ENCODE measurements around the gene ANKRD36C.
"Not testable (repeated sequence)": the region's sequence is repeated elsewhere in the genome, so short reads cannot be mapped to it uniquely, and the experiment has no call there.

Gene ANKRD36C

DNA sequence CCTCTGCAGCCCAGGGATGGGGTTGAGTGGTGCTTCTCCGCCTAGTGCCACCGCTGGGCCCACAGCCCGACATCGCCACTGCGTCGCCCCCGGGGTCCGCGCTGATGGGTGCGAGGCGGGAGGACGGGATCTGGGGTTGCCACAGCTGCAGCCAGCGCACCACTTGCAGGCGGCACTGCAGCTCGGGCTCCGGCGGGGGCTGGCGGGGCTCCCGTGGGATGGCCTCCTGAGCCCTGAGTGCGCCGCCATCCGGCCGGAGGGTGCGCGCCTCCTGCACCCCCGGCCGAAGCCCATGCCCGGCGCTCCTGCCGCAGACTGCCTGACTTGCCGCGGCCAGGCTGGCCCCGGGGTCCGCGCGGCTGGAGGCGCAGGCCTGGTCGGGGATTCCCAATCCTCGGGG, 478 bp upstream of the ANKRD36C start:
- not testable (repeated sequence) for H3K9ac ChIP-seq (ENCODE audit: low read length); H3K9me3 ChIP-seq (ENCODE audit: low read length); H3K27me3 ChIP-seq (ENCODE audit: control insufficient read depth in 1 of 2, insufficient read depth in 2 of 2, low read length in 2 of 2); H3K36me3 ChIP-seq (ENCODE audit: insufficient read depth, low read length); H3K4me1 ChIP-seq (ENCODE audit: insufficient read depth, low read length)
- Histone ChIP-seq H3K27ac (ENCODE audit: low read depth, low read length) (peak overlapping the region; percentile 85), H3K4me3 (ENCODE audit: low read depth in 1 of 2, low read length in 2 of 2) (peak overlapping the region in 1 of 2 donors; percentile 61)

DNA sequence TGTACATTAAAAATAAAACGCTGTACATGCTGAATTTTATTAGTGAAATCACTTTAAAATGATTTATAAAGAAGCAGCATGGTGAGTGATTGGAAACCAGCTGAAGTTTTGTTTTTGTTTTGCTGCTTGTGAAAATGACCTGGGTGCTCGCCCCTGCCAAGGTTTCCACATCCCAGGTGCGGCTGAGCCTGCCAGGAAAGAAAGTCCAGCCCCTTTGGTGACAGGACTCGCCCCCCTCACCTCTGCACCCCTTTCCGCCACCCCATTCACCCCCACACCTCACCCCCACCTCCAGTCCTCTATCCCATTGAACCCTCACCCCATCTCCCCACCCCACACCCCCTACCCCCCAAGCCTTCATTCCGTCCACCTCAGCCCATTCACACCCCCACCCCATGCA, 740 bp downstream of the ANKRD36C start:
- not testable (repeated sequence) for H3K27ac ChIP-seq (ENCODE audit: low read depth, low read length); H3K9me3 ChIP-seq (ENCODE audit: low read length); H3K4me1 ChIP-seq (ENCODE audit: insufficient read depth, low read length); H3K36me3 ChIP-seq (ENCODE audit: insufficient read depth, low read length); H3K9ac ChIP-seq (ENCODE audit: low read length); H3K27me3 ChIP-seq (ENCODE audit: control insufficient read depth in 1 of 2, insufficient read depth in 2 of 2, low read length in 2 of 2); H3K4me3 ChIP-seq (ENCODE audit: low read depth in 1 of 2, low read length in 2 of 2)

DNA sequence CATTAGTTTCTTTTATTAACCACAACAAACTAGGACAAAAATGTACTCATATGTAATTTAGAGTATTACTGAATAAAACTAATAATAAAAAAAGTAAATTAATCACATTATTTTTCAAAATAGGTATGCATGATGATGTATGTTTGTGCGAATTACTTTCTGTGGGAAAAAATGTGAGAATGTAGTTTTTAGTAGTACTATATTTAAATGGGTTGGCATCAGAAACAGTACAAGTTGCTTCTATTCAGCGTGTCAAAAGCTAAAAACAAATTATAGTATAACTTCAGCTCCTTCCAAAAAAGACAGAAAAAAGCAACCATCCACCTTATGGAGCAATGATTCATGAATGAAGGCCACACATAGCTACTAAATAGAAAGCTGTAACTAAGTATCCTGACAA, 40.0 kb downstream of the ANKRD36C start:
- H3K4me1 ChIP-seq (ENCODE audit: insufficient read depth, low read length); H3K27me3 ChIP-seq (ENCODE audit: control insufficient read depth in 1 of 2, insufficient read depth in 2 of 2, low read length in 2 of 2); H3K9me3 ChIP-seq (ENCODE audit: low read length); H3K4me3 ChIP-seq (ENCODE audit: low read depth in 1 of 2, low read length in 2 of 2); H3K9ac ChIP-seq (ENCODE audit: low read length); H3K36me3 ChIP-seq (ENCODE audit: insufficient read depth, low read length); H3K27ac ChIP-seq (ENCODE audit: low read depth, low read length): not testable (repeated sequence)

DNA sequence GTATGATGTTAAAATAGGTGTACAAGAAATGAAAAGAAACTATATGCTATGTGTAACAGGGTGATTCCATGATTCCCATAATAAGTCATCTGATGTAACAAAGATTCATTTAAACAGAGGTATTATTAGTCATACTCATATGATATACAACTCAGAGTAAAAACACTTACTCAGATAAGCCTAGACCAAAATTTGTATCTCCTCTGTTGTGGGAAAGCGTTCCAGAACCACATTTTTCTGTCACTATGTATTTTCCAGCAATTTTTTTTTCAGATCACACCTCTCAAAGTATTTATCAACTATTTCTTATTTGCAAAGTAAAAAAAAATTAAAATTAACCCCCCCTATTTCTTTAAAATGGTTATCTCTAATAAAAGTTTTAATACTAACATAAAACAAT, 43.6 kb downstream of the ANKRD36C start:
- not testable (repeated sequence) for H3K36me3 ChIP-seq (ENCODE audit: insufficient read depth, low read length); H3K4me1 ChIP-seq (ENCODE audit: insufficient read depth, low read length); H3K27ac ChIP-seq (ENCODE audit: low read depth, low read length); H3K9ac ChIP-seq (ENCODE audit: low read length); H3K9me3 ChIP-seq (ENCODE audit: low read length); H3K4me3 ChIP-seq (ENCODE audit: low read depth in 1 of 2, low read length in 2 of 2); H3K27me3 ChIP-seq (ENCODE audit: control insufficient read depth in 1 of 2, insufficient read depth in 2 of 2, low read length in 2 of 2)

DNA sequence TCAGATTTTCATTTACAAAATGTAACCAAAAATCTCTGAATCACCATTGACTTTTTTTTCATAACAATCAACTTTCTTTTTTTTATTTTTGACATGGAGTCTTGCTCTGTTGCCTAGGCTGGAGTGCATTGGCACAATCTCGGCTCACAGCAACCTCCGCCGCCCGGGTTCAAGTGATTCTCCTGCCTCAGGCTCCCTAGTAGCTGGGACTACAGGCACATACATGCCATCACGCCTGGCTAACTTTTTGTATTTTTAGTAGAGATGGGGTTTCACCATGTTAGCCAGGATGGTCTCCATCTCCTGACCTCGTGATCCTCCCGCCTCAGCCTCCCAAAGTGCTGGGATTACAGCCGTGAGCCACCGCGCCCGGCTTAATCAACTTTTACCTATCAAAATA, 51.7 kb downstream of the ANKRD36C start:
- not testable (repeated sequence) for H3K27ac ChIP-seq (ENCODE audit: low read depth, low read length); H3K4me1 ChIP-seq (ENCODE audit: insufficient read depth, low read length); H3K9me3 ChIP-seq (ENCODE audit: low read length); H3K27me3 ChIP-seq (ENCODE audit: control insufficient read depth in 1 of 2, insufficient read depth in 2 of 2, low read length in 2 of 2); H3K4me3 ChIP-seq (ENCODE audit: low read depth in 1 of 2, low read length in 2 of 2); H3K9ac ChIP-seq (ENCODE audit: low read length); H3K36me3 ChIP-seq (ENCODE audit: insufficient read depth, low read length)

DNA sequence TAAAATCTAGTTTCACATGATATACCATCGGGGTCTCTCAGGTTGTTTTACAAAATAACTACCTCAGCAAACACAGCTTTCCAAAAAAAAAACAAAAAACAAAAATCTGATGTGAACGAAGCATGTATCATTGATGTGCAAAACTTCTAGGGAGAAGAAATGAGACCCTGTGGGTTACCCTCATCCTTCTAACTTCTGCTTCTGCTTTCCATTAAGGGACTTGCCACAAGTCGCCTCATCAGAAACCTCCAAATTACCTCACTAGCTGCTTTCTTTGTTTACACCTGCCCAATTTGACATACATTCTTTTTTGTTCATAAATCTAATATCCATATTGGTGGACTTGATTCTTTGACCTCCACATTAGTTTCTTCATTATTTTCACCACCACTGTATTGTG, 60.9 kb downstream of the ANKRD36C start:
- H3K36me3 ChIP-seq (ENCODE audit: insufficient read depth, low read length); H3K4me1 ChIP-seq (ENCODE audit: insufficient read depth, low read length); H3K9me3 ChIP-seq (ENCODE audit: low read length); H3K9ac ChIP-seq (ENCODE audit: low read length); H3K27ac ChIP-seq (ENCODE audit: low read depth, low read length); H3K4me3 ChIP-seq (ENCODE audit: low read depth in 1 of 2, low read length in 2 of 2); H3K27me3 ChIP-seq (ENCODE audit: control insufficient read depth in 1 of 2, insufficient read depth in 2 of 2, low read length in 2 of 2): not testable (repeated sequence)

DNA sequence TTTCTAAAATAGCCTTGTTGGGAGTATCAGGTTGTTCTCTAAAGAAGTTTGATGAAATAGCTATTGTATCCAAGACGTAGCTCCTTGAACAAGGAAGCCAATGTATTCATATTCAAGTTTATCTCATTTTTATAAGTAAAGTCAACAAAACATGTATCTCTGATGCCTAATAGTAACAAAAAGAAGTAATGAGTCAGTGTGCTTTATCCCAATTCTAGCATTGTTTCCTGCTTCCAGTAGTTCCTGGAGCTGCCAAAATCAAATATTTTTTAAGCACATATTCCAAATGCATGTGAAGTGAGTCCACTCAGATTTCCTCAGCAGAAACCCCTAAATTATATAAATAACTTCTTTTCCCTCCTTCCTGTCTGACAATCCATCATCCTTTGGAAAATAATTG, 74.6 kb downstream of the ANKRD36C start:
- not testable (repeated sequence) for H3K36me3 ChIP-seq (ENCODE audit: insufficient read depth, low read length); H3K27me3 ChIP-seq (ENCODE audit: control insufficient read depth in 1 of 2, insufficient read depth in 2 of 2, low read length in 2 of 2); H3K9ac ChIP-seq (ENCODE audit: low read length); H3K4me1 ChIP-seq (ENCODE audit: insufficient read depth, low read length); H3K27ac ChIP-seq (ENCODE audit: low read depth, low read length); H3K4me3 ChIP-seq (ENCODE audit: low read depth in 1 of 2, low read length in 2 of 2); H3K9me3 ChIP-seq (ENCODE audit: low read length)

DNA sequence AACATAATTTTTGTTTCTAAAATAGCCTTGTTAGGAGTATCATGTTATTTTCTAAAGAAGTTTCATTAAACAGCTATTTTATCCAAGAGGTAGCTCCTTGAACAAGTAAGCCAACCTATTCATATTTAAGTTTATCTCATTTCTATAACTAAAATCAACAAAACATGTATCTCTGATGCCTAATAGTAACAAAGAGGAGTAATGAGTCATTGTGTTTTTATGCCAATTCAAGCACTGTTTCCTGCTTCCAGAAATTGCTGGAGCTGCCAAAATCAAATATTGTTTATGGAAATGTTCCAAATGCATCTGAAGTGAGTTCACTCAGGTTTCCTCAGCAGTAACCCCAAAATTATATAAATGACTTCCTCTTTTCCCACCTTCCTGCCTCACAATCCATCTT, 76.5 kb downstream of the ANKRD36C start:
- H3K36me3 ChIP-seq (ENCODE audit: insufficient read depth, low read length); H3K27ac ChIP-seq (ENCODE audit: low read depth, low read length); H3K4me3 ChIP-seq (ENCODE audit: low read depth in 1 of 2, low read length in 2 of 2); H3K27me3 ChIP-seq (ENCODE audit: control insufficient read depth in 1 of 2, insufficient read depth in 2 of 2, low read length in 2 of 2); H3K9me3 ChIP-seq (ENCODE audit: low read length); H3K9ac ChIP-seq (ENCODE audit: low read length); H3K4me1 ChIP-seq (ENCODE audit: insufficient read depth, low read length): not testable (repeated sequence)

DNA sequence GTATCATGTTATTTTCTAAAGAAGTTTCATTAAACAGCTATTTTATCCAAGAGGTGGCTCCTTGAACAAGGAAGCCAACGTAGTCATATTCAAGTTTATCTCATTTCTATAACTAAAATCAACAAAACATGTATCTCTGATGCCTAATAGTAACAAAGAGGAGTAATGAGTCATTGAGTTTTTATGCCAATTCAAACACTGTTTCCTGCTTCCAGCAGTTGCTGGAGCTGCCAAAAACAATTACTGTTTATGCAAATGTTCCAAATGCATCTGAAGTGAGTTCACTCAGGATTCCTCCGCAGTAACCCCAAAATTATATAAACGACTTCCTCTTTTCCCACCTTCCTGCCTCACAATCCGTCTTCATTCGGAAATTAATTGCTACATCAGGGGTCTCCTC, 80.2 kb downstream of the ANKRD36C start:
- not testable (repeated sequence) for H3K27ac ChIP-seq (ENCODE audit: low read depth, low read length); H3K9ac ChIP-seq (ENCODE audit: low read length); H3K27me3 ChIP-seq (ENCODE audit: control insufficient read depth in 1 of 2, insufficient read depth in 2 of 2, low read length in 2 of 2); H3K4me3 ChIP-seq (ENCODE audit: low read depth in 1 of 2, low read length in 2 of 2); H3K9me3 ChIP-seq (ENCODE audit: low read length); H3K36me3 ChIP-seq (ENCODE audit: insufficient read depth, low read length); H3K4me1 ChIP-seq (ENCODE audit: insufficient read depth, low read length)

DNA sequence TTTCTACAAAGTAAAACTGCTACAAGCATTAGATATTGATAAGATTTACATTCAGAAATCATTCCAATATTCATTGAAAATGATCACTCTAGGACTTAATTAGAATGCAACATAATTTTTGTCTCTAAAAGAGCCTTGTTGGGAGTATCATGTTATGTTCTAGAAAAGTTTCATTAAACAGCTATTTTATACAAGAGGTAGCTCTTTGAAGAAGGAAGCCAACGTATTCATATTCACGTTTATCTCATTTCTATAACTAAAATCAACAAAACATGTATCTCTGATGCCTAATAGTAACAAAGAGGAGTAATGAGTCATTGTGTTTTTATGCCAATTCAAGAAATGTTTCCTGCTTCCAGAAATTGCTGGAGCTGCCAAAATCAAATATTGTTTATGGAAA, 97.2 kb downstream of the ANKRD36C start:
- not testable (repeated sequence) for H3K36me3 ChIP-seq (ENCODE audit: insufficient read depth, low read length); H3K27ac ChIP-seq (ENCODE audit: low read depth, low read length); H3K27me3 ChIP-seq (ENCODE audit: control insufficient read depth in 1 of 2, insufficient read depth in 2 of 2, low read length in 2 of 2); H3K9me3 ChIP-seq (ENCODE audit: low read length); H3K9ac ChIP-seq (ENCODE audit: low read length); H3K4me3 ChIP-seq (ENCODE audit: low read depth in 1 of 2, low read length in 2 of 2); H3K4me1 ChIP-seq (ENCODE audit: insufficient read depth, low read length)

DNA sequence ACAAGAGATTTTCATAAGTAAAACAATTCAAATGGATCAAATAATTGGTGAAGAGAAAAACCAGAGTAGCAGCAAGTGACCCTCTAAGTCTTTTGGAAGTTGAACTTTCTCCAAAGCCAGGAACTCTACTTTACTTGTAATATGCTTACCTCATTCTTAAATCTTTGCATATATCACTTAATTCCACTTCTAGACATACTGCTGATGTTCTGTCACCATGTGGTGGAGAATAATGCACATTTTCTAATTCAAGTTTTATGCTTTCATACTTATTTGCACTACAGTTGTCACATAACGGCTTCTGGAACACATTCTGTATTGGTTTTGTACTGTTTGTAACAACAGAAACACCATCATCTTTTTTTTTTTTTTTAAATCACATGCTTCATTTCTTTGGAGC, 123.7 kb downstream of the ANKRD36C start:
- not testable (repeated sequence) for H3K27ac ChIP-seq (ENCODE audit: low read depth, low read length); H3K9me3 ChIP-seq (ENCODE audit: low read length); H3K9ac ChIP-seq (ENCODE audit: low read length); H3K4me1 ChIP-seq (ENCODE audit: insufficient read depth, low read length); H3K4me3 ChIP-seq (ENCODE audit: low read depth in 1 of 2, low read length in 2 of 2); H3K27me3 ChIP-seq (ENCODE audit: control insufficient read depth in 1 of 2, insufficient read depth in 2 of 2, low read length in 2 of 2); H3K36me3 ChIP-seq (ENCODE audit: insufficient read depth, low read length)

DNA sequence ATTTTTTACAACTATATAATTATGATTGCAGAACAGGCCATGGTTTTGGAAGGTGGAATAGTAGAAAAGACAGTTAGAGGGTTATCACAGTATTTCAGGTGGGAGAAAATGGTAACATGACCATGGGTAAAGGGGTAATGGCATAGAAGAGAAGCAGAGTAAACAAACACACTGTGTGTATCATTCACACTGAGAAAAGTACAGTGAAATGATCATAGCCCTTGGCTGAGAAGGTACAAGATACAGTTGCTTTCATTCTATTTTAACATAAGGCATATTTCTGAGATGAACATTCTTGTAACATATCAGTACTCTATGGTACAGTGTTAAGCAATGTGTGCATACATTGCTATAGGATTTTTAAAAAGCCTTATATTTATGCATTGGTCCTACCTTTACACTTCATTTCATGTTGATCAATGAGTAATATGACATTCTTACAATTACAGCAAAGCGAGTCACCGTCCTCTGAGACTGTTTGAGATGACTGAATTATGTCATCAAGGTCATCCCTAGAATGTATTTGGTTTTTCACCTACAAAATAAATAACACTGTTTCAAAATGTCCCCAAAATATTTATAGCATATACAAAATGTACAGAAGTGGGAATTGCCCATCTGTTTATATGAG, 124.5 kb downstream of the ANKRD36C start:
- not testable (repeated sequence) for H3K9me3 ChIP-seq (ENCODE audit: low read length); H3K9ac ChIP-seq (ENCODE audit: low read length); H3K27me3 ChIP-seq (ENCODE audit: control insufficient read depth in 1 of 2, insufficient read depth in 2 of 2, low read length in 2 of 2); H3K27ac ChIP-seq (ENCODE audit: low read depth, low read length); H3K36me3 ChIP-seq (ENCODE audit: insufficient read depth, low read length); H3K4me1 ChIP-seq (ENCODE audit: insufficient read depth, low read length); H3K4me3 ChIP-seq (ENCODE audit: low read depth in 1 of 2, low read length in 2 of 2)

DNA sequence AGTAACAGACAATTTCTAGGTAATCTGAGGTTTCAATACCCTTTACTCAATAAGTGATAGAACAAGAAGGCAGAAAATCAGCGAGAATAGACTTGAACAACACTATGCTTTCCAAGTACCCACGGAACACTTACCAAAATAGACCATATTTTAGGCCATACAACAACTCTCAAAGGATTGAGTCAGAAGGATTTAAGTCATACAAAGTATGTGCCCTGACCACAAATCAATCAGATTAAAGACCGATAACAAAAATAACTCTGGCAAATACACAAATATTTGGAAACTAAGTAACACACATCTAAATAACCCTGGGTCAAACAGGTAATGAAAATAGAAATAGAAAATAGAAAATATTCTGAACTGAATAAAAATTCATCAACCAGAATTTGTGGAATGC, 129.5 kb downstream of the ANKRD36C start:
- not testable (repeated sequence) for H3K27me3 ChIP-seq (ENCODE audit: control insufficient read depth in 1 of 2, insufficient read depth in 2 of 2, low read length in 2 of 2); H3K27ac ChIP-seq (ENCODE audit: low read depth, low read length); H3K36me3 ChIP-seq (ENCODE audit: insufficient read depth, low read length); H3K4me1 ChIP-seq (ENCODE audit: insufficient read depth, low read length); H3K9me3 ChIP-seq (ENCODE audit: low read length); H3K9ac ChIP-seq (ENCODE audit: low read length); H3K4me3 ChIP-seq (ENCODE audit: low read depth in 1 of 2, low read length in 2 of 2)

Measured in muscle layer of colon (tissue), 2 donors.